UCSD-AML1 (cell line): ENCODE results near the gene MYRIP.
"Not testable (repeated sequence)": the region's sequence is repeated elsewhere in the genome, so short reads cannot be mapped to it uniquely, and the experiment has no call there.

ENCODE experiments used
- DNase-seq: peaks from one replicate; lab custom pipeline; 2025; ENCODE audit not compliant: unreplicated experiment; lab: John Stamatoyannopoulos, UW

The MYRIP gene

GRCh38 chr3:40021338-40021737 lies 211.9 kb downstream of the MYRIP start:
- no peak for DNase-seq

- DNase-seq: no peak
These were observed 213.0 kb downstream of the MYRIP start for GRCh38 chr3:40022297-40022827.

DNA sequence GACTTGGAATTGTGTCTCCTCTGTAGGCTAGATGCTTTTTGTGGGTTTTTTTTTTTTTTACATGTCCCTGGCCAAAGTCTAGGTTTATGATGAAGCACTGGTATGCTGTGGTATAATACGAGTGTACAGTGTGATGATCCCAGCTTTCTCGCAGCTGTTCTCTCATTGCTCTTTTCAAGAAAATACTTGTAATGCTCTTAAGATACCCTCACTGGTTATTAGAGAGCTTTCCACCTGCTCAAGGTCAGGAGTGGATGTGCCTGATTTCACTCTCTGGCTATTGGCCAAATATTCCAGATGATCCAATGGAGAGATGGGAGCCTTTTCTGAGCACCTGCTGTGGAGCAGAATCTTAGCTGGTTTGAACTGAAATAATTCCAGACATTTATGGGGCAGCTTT lies 215.1 kb downstream of the MYRIP start:
- no peak for DNase-seq

DNA sequence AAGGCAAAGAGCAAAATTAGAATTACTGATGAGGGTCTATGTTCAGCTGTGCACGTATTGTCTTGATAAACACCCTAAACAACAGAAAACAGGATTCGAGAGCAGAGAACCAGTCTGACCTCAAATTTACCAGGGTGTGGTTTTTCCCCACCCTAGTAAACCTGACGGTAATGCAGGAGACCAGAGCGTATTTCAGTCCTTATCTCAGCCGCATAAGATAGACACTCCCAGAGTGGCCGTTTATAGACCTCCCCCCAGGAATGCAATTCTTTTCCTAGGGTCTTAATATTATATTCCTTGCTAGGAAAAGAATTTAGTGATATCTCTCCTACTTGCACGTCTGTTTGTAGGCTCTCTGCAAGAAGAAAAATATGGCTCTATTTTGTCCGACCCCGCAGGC lies 216.5 kb downstream of the MYRIP start:
- DNase-seq: not testable (repeated sequence)

DNA sequence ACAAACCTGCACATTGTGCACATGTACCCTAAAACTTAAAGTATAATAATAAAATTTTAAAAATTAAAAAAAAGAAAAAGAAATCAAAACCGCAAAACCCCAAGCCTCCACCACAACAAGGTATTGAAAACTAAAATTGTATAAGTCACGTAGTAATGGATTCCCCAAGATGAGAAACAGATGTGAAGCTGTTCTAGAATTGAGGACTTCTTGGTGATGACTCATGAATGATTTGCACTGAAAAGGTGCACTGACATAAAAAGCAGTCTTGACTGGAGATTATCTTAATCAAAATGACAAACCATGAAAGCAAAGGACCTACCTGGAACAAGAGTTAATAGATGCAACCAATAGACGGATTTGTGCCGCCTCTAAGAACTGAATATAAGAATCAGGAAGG lies 225.8 kb downstream of the MYRIP start:
- no peak for DNase-seq

DNA sequence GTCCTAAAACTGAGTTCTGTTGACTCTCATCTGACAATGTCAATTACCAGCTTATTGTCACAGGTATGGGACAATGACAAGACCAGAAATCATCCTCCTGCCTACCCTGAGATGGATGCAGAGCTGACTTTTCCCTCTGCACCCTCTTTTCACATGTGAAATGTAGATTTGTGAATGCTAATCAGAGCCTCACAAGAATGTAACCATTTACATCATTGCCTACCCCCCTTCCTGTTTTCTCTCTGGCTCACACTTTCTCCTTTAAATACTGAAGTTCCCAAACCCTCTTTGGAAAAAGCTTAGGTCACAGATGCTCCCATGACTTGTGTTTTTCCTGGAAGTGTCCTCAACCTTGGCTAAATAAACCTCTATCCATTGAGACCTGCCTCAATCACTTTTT lies 228.2 kb downstream of the MYRIP start:
- no peak for DNase-seq

DNA sequence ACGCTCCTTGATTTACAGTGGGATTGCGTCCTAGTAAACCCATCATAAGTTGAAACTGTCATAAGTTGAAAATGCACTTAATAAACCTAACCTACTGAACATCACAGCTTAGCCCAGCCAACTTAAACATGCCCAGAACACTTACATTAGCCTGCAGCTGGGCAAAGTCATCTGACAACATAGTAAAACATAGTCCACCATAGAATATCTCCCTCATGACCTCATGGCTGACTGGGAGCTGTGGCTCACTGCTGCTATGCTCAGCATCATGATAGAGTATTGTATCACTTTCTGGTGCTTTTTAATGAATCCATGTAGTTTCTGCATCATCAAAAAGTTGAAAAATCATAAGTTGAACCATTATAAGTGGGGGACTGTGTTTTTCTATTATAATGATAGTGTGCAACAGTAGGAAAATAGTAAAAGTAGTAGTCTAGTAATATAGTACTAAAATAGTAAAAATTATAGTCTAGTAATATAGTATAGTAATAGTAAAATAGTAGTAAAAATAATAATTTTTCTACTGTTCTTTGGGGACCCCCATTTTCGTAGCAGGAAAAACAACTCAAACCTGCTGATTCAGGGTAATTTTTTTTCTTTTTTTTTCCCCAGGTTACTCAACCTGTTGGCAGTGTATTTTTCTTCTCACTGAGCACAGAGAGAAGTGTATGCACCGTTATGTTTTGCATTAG lies 233.5 kb downstream of the MYRIP start:
- DNase-seq: no peak

- DNase-seq: no peak
These were observed 234.0 kb downstream of the MYRIP start for GRCh38 chr3:40043444-40043755.

DNA sequence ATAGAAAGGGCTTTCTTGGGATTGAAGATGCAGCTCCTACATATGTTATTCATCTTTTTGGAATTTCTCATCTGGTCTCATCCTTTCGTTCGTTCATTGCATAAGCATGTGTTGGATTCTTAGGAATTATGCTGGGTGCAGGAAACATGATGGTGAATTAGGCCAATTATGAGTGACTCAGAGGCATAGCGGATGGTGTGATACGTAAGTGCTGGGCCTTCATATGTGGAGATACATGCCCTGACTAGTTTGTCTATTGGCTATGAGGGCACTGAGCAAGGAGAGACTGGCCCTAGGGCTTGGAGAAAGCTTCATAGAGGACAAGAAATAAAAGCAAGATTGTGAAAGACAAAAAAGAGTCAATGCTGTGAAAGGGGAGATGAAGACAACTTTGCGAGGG lies 235.1 kb downstream of the MYRIP start:
- DNase-seq: no peak

DNA sequence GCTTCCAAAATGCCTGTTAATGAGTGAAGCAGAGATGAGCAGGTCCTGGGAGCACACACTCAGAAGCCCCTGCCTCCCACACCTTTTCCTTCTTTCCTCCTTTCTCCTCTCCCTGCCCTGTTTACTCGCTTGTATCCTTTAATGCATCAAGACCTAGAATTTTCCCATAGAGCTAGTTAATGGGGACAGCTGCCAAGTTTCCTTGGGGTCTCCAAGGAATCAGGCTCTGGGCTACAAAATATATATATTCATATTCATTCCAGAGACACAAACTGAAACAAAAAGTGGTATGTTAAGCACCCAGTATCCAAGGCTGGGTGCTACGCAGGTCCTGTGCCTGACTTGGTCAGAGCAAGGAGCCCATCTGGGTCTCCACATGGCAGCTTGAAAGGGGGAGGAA lies 235.6 kb downstream of the MYRIP start:
- DNase-seq: no peak

- DNase-seq: no peak
These were observed 236.7 kb downstream of the MYRIP start for GRCh38 chr3:40046149-40046548.

- DNase-seq: no peak
These were observed 238.0 kb downstream of the MYRIP start for GRCh38 chr3:40047406-40047805.

DNA sequence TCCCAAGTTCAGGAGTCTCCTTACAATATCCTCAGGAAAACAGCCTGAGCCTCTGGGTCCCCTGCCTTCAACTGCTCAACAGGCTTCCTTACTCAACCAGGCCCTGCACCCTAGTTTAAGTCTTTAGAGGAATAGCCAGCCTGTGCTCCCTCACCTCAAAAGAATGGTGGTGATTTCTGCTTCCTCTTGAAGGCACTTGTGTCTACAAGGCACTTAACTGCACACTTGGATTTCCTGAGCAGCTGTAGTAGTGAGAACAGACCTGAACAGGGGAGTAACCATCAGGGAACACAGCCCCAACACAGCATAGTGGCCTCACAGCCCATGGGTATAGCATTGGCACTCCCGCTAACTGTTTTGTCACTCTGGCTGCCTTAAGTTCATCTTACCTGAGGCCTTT lies 244.3 kb downstream of the MYRIP start:
- no peak for DNase-seq

DNA sequence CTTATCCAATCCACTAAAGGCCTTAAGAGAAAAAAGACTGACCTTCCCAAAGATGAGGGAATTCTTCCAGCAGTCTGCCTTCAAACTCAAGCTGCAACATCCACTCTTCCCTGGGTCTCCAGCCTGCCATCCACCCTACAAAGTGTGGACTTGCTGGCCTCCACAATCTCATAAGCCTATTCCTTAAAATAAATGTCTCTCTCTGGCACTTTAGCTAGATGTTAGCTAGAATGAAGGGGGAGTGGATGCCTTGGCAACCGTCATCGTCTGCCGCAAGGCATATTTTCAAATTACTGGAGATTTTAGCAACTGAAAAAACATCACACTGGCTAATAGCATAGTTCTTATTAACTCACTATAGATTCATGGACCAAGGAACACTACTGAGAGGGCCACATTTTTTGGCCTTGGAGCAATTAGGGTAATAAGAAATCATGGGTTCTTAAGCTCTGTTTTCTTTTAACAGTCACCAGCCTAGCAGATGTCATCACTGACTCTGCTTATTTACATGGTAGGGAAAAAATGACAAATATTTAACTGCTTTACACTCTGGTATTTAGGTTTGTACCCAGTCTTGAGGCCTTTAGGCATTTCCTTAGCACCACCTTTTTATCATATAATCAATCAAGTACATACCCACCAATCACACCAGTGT lies 245.3 kb downstream of the MYRIP start:
- DNase-seq: no peak

GRCh38 chr3:40055361-40055760 lies 246.0 kb downstream of the MYRIP start:
- DNase-seq: no peak

DNA sequence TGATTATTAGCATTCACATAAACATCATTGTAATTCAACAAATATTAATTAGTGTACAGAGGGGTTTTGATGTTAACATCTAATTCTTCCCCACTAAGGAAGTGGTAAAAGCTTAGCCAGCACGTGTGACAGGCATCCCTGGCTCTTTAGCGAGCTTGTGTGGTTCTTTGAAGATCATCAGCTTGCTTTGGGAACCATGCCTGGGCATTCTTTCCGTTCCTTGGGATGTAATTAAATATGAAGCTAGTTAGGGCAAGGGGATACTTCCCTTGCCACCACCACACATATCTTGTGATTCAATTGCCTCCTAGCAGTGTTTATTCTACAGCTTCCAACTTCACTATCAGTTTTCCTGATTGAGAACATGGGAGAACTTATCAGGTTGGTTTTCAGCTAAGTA lies 246.5 kb downstream of the MYRIP start:
- DNase-seq: no peak

DNA sequence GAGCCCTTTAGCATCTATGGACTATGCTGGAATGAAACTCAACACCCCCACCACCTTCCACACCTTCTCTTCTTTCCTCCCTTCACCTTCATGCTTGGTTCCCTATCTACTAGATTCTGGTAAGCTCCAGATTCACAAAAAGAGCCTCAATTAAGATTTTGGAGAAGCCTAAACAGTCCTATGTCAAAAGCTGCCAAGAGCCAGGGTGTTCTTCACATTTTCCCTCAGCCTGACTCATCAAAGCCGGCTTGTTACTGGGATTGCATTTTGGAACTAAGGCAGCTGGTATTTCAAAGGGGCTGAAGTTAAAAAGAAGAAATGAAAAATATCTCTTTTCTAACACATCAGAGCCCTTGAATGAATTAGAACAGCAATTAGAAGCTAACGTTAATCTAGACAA lies 247.7 kb downstream of the MYRIP start:
- no peak for DNase-seq

DNA sequence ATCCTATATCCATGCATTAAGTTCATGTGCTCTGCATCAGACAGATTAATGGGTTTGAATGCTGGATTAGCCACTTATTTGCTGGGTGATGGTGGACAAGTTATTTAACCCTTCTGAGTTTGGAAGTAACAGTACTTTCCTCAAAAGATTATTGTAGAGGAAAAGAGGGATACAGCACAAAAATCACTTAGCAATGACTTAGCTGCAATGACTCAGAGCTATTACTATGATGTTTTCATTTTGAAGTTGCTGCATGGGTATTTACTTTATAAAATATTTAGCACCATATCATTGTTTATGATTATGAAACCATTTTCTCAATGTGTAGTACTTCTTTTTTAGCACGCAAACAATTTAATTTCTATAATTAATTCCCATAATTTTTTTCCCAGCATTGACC lies 248.4 kb downstream of the MYRIP start:
- no peak for DNase-seq

GRCh38 chr3:40068636-40069035 lies 259.2 kb downstream of the MYRIP start:
- DNase-seq: no peak

DNA sequence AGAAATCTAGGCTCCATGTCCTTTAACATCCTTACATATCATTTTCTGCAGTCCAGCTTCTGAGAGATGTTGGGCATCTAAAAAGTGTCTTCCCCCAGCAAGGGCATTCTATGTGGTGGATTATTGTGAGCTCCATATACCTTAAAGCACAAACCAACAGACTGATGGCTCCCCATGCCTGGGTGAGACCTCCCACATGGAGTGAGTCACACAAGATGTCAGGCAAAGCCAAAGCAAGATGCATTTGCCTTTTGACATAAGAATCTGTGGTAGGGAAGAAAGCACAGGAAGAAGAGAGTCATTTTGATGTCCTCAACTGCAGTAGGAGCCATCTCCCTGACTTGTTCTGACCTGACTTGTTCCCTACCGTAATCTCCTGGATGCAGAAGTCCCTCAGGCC lies 261.4 kb downstream of the MYRIP start:
- no peak for DNase-seq

GRCh38 chr3:40071683-40072238 lies 262.4 kb downstream of the MYRIP start:
- no peak for DNase-seq

DNA sequence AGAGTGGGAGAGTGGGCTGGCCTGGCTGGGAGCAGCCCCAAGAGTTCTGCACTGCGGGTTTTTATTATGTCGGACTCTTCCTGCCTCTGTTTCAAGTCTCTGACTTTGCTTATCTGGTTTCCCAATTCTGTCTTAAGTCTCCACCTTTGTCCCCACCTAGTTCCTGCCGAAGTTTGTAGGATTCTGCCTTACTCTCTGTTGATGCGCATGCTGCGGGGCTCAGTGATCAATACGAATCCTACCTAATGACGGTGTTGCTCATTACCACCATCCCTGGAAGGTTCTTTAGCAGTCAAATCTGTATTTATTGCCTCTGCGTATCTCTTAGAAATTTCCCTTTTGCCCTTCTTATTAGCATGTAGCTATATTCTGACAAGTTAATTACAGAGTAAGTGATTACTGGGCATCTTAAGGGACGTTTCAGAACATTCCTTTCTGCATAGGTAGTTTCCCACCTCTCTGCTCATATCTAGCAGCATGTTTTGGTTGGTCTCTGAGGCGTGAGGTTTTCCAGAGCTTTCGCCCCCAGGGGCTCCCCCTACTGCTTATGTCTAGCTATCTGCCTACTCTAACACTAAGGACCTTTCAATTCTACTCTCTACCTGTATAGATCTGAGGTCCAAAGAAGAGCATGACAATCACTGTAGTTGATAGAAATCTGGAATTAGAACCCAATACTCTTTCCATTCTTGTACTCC lies 264.1 kb downstream of the MYRIP start:
- DNase-seq: no peak
